ENCODE results near the gene MICAL3.

The MICAL3 gene

DNA sequence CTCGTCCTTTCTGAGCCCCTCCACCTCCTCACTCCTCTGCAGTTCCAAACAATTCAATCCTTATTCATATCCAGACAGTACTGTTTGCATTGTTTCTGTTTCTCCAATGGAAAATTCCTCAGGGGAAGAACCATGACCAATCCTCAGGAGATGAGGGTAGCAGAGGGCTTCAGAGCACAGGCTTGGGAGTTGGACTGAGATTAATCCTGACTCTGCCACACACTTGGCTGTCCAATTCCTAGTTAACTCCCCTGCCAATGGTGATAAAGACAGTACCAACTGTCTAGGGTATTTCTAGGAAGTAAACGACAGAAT, 58.0 kb downstream of the MICAL3 start:
- no peak for DNase-seq

GRCh38 chr22:17965538-17966402, 58.6 kb downstream of the MICAL3 start:
- no peak for DNase-seq

DNA sequence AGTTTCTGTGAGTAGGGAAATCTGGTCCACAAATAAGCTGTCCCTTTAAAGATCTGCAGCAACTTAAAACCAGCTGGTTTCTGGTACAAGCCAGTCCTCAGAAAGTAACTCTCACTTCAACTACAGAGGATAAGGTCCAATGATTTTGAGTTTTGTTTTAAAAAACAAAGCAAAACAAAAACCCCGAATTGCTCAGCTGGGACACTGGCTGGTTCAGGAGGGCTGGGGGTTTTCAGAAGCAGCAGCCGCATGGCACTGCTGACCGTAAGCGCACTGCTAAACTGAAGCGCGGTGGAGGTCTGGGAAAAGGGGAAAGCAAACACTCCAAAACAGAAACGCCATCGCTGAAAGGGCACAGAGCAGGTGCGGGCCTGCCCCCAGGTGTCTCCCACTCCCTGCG, 59.7 kb downstream of the MICAL3 start:
- no peak for DNase-seq

GRCh38 chr22:17964156-17964555, 60.2 kb downstream of the MICAL3 start:
- no peak for DNase-seq

DNA sequence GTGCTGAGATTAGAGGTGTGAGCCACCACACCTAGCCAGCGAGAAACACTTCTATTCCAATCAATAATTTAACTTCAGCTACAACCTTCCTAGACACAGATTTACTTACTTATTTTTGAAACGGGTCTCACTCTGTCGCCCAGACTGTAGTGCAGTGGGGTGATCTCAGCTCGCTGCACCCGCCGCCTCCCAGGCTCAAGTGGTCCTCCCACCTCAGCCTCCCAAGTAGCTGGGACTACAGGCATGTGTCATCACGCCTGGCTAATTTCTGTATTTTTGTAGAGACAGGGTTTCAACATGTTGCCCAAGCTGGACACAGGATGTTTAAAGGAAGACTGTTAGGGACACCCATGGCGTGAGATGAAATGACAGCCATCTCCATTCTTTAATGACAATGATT, 61.3 kb downstream of the MICAL3 start:
- DNase-seq, result no peak

DNA sequence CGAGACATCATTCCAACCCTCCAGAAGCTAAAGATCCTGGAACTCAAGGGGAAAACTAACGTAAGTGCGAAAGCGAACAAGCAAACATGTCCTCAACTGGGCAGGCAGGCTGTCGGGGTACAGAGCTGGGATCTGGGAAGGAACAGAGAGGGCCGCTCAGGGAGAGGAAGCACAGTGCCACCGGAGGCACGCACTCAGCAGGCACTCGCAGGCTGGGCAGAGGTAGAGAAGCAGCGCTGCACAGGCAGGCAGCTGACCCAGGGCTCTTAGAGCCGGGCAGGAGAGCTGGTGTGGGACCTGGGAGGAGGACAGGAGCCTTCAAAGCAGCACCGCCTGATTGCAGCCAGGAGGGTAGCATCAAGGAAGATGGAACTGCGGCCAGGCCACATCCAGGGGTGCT, 62.2 kb downstream of the MICAL3 start:
- DNase-seq, result no peak

DNA sequence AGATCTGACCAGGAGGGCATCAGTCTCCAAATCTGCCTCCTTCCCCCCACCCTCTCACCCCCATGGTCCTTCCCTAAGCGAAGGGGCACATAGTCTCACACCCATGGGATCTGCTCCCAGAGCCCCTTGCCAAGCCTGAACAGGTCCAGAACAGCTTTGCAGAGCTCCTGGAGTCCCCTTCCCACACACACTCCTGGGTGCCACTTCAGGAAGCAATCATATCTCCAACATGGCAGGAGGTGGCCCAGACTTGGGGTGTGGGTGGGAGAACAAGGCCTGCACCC, 63.0 kb downstream of the MICAL3 start:
- DNase-seq, result no peak

DNA sequence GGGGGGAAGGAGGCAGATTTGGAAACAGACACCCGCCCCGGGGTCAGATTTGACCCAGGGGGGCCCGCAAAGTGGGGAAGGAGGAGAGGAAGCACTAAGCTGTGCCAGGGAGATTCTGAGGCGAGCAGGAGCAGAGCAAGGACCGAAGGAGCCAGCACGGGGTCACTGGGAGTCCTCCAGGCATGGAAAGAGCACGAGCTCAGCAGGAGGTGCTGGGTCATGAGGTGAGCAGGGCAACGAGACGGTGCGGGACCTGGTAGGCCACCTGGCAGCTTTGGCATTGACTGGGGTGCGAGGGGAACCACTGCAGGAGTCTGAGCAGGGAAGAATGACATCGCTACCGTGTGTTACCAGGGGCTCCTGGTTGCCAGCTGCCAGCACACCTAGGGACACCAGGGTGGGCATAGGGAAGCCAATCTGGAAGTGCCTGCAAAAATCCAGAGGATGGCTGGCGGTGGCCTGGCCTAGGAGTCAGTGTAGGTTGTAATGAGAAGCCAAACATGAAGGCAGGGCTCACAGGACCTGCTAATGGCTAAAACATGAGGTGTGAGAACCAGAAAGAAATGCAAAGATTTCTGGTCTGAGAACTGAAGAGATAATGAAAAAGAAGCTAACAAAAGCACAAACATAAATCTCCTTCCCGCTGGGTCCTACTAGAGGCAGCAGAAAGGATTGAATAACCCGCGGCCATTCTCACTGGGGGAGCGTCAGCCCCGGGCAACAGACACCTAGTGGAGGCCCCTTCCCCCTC, 63.5 kb downstream of the MICAL3 start:
- DNase-seq, result no peak

DNA sequence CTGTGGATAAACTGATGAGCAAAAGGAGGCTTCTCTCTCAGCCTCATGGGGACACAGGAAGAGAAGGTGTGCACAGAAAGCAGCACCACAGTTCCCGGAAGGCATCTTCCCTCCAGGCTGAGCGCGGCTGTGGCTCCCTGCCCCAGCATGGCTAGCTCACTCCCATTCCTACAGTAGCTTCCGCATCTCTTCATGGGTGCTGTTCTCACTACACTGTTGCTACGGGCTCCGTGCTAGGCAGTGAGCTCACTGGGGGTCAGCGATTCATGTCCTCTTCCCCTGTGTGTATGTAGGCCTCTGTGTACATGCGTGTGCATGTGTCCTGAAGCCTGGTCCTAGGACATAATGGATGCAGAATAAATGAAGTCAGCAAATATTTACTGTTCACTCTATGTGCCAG, 64.3 kb downstream of the MICAL3 start:
- no peak for DNase-seq

GRCh38 chr22:17958166-17958565, 66.2 kb downstream of the MICAL3 start:
- DNase-seq, result no peak

- no peak for DNase-seq
These were observed 66.7 kb downstream of the MICAL3 start for GRCh38 chr22:17957693-17958092.

GRCh38 chr22:17957204-17957603, 67.2 kb downstream of the MICAL3 start:
- DNase-seq, result no peak

DNA sequence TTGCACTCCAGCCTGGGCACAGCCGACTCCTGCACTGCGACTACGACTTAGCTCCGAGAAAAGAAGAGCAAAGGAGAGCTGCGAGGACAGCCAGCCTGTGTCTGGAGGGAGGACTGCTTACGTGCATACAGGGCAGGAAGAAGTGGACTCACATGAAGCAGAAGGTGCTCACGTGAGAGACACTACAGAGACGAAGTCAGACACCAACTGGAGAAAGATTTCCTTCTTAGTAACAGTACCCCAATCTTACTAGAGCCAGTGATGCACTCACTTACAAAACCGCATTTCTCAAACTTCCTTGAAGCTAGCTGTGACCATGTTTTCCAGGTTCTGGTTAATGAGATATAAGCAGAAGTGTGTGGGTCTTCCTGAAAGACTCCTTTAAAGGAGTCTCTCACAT, 67.7 kb downstream of the MICAL3 start:
- DNase-seq, result no peak

GRCh38 chr22:17955590-17956379, 68.6 kb downstream of the MICAL3 start:
- no peak for DNase-seq

GRCh38 chr22:17954860-17955587, 69.3 kb downstream of the MICAL3 start:
- no peak for DNase-seq

DNA sequence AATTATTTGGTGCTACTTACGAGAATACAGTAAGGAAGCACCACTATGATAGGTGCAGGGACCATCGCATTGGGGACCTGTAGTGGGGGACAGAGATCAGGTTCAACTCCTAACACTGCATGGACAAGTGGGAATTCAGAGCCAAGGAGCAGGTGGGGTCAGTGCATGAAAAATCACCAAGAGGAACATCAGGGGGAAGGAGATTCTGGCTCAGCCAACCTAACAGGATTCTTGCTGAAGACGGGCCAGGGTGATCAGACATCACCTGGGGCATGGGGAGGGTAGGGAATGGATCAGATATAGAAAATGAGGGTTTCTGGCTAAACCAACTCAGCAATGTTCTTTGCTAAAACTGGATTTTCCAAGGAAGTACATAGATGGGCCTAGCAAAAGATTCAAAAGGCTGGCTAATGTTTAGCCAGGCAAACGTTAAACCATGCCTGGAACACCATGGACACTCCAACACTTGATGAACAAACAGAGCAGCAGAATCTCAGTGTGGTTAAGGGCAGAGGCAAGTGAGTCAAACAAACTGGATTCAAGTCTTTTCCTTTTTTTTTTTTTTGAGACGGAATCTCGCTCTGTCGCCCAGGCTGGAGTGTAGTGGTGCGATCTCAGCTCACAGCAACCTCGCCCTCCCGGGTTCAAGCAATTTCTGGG, 70.0 kb downstream of the MICAL3 start:
- no peak for DNase-seq

DNA sequence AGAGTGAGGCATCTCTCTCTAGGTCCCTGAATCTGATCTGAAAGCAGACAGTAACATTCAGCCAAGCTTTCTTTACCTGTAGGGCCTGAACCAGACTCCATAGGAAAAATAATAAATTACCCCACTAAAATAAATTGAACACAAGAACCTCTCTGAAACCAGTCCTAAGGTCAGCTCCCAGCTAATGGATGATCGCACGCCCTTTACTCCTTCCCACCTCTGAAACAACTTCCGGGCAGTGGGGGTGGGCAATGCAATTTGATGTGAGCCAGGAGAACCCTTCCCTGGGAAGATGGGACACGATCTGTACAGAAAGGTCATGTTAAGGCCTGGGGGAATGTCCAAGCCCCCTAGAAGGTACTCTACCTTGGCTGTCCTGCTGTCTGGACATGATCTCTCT, 71.2 kb downstream of the MICAL3 start:
- DNase-seq, result no peak

DNA sequence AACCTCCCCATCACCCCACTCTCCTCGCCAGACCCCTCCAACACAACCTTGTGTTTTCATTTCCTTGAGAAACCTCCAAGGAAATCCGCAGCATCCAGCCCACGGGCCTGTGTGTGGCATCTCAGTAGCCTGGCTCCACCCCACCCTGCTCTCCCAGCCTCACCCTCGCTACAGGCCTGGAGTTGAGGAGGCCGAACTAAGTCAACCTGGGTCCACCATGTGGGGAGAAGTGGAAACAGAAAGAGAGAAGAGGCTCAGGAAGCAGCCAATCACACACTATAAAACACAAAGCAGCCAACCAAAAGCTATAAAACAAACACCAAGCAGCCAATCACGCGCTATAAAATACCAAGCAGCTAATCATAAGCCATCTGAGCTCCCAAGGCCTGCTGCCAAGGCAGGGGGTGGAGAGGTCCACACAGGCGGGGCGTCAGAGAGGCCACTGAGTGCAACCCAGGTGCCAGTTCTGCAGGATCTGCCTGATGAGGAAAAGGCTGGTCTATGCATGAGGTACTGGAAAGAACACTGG, 72.0 kb downstream of the MICAL3 start:
- no peak for DNase-seq

DNA sequence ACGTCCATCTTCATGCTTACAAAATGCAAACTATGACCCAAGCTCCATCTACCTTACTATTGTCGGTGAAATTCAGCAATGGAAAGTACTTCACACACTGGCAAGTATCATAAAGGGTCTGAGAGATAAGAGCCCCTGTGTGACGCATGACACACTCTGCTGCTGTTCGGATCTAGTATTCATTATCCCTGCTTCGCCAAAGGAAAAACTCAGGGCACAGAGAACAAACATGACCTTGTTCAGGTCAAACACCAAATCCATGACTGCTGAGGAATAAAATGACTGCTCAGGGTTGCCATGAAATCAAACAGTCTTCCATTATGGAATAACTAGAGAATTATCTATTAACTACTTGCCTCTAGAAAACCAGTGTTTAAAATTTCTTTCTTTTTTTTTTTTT, 73.0 kb downstream of the MICAL3 start:
- no peak for DNase-seq

- no peak for DNase-seq
These were observed 73.6 kb downstream of the MICAL3 start for GRCh38 chr22:17950651-17951214.

GRCh38 chr22:17949642-17950473, 74.5 kb downstream of the MICAL3 start:
- DNase-seq, result no peak
